ENCODE measurements around the gene CLEC10A. TPM values are rescaled to one million over a fixed set of nuclear protein-coding genes. Genes with fewer than 3 reads are reported as not detected.
A peak's percentile ranks its signal among the peaks of the same experiment; 100 is the strongest.

Gene CLEC10A
- total RNA-seq, 3 donors from 2014 or later, result 2.8 to 15.8 (median 2.9) TPM

- DNase-seq (ENCODE audit: low spot score in 2 of 2), result no peak
- peak overlapping the region in 1 of 2 donors; percentile 48 for H3K27ac ChIP-seq
- no peaks in the 10 kb centered on the region for H3K4me1 ChIP-seq
- intact Hi-C loops (cut with DNase I; ENCODE audit: low total_unique reads), result no loop called here
- TF ChIP-seq POLR2A (IDR thresholded peaks at IDR 0.05), result no peak
- TF ChIP-seq POLR2AphosphoS5 (IDR thresholded peaks at IDR 0.05), result no peak
- no peak for TF ChIP-seq CTCF (IDR thresholded peaks at IDR 0.05)
- H3K27me3 ChIP-seq, result no peaks in the 10 kb centered on the region
- H3K4me3 ChIP-seq, result no peak overlapping the region
- no peaks in the 10 kb centered on the region for H3K9me3 ChIP-seq
- H3K36me3 ChIP-seq, result no peaks in the 10 kb centered on the region
Measured at GRCh38 chr17:7027335-7027734, 52.7 kb downstream of the CLEC10A start.

DNA sequence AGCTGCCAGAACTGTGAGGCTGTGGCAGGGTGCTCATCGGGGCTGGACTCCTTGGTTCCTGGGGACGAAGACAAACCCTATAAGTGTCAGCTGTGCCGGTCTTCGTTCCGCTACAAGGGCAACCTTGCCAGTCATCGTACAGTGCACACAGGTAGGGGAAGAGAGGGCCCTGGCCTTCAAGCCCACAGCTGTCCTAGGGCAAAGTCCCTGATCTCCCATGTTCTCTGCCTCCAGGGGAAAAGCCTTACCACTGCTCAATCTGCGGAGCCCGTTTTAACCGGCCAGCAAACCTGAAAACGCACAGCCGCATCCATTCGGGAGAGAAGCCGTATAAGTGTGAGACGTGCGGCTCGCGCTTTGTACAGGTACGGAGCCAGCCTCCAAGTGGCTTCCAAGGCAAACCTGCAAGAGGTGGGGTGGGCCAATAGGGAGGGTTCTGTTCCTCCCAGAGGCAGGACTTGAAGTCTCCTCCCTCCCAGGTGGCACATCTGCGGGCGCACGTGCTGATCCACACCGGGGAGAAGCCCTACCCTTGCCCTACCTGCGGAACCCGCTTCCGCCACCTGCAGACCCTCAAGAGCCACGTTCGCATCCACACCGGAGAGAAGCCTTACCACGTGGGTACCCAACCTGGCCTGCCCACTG lies 53.5 kb downstream of the CLEC10A start:
- peak overlapping the region in 1 of 2 donors; percentile 48 for H3K27ac ChIP-seq
- no peak for DNase-seq (ENCODE audit: low spot score in 2 of 2)
- intact Hi-C loops (cut with DNase I; ENCODE audit: low total_unique reads), result no loop called here
- H3K9me3 ChIP-seq, result no peaks in the 10 kb centered on the region
- H3K4me1 ChIP-seq, result no peaks in the 10 kb centered on the region
- H3K4me3 ChIP-seq, result no peak overlapping the region
- H3K36me3 ChIP-seq, result no peaks in the 10 kb centered on the region
- no peaks in the 10 kb centered on the region for H3K27me3 ChIP-seq
- TF ChIP-seq CTCF (IDR thresholded peaks at IDR 0.05) (no peak), POLR2AphosphoS5 (IDR thresholded peaks at IDR 0.05) (no peak), POLR2A (IDR thresholded peaks at IDR 0.05) (no peak)

DNA sequence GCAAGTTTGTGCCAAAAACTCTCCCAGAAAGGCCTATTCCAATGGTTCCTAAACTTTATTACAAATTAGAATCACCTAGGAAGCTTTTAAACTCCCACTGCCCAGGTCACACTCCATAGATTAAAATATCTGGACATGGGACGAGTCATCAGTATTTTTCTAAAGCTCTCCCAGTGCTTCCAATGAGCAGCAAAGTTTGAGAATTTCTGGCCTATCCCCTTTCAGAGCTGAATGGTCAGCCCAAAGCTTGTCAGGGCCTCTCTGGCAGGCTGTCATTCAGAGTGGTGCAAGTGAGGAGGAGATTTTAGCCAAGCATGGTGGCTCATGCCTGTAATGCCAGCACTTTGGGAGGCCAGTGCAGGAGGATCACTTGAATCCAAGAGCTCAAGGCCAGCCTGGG lies 54.8 kb downstream of the CLEC10A start:
- no peak for DNase-seq (ENCODE audit: low spot score in 2 of 2)
- Histone ChIP-seq H3K4me1 (no peaks in the 10 kb centered on the region), H3K27ac (no peak overlapping the region), H3K9me3 (no peaks in the 10 kb centered on the region), H3K36me3 (no peaks in the 10 kb centered on the region), H3K4me3 (no peak overlapping the region), H3K27me3 (no peaks in the 10 kb centered on the region)
- intact Hi-C loops (cut with DNase I; ENCODE audit: low total_unique reads), result no loop called here
- no peak for TF ChIP-seq POLR2A (IDR thresholded peaks at IDR 0.05)
- TF ChIP-seq POLR2AphosphoS5 (IDR thresholded peaks at IDR 0.05), result no peak
- TF ChIP-seq CTCF (IDR thresholded peaks at IDR 0.05), result no peak

Other genes starting within 250 kb of the CLEC10A start
- not detected for gene TEKT1, start 248.5 kb downstream of the CLEC10A start, total RNA-seq
- gene ALOX12, start 84.2 kb downstream of the CLEC10A start, total RNA-seq, result not detected
- gene RNASEK, start 67.6 kb downstream of the CLEC10A start, total RNA-seq, result 100 to 1,000 TPM in 1 of 3 donors, 10 to 100 TPM in 2; 18.7 to 154 (median 93.4) TPM
- 1 to 10 TPM; 1.4 to 5.9 (median 4.1) TPM for gene BCL6B, start 57.2 kb downstream of the CLEC10A start, total RNA-seq
- 1 to 10 TPM in 2 of 3 donors, under 1 TPM in 1; 0.32 to 3.5 (median 2.6) TPM for gene SLC16A13, start 44.2 kb downstream of the CLEC10A start, total RNA-seq
- 1 to 10 TPM in 2 of 3 donors, not detected in 1; 1.5 to 3.6 TPM for gene SLC16A11, start 36.2 kb downstream of the CLEC10A start, total RNA-seq
- gene ASGR2, start 34.6 kb upstream of the CLEC10A start, total RNA-seq, result under 1 TPM; 0.33 to 0.96 (median 0.88) TPM
- gene ASGR1, start 99.1 kb upstream of the CLEC10A start, total RNA-seq, result 1 to 10 TPM; 1.0 to 1.4 (median 1.3) TPM
- gene DLG4, start 139.6 kb upstream of the CLEC10A start, total RNA-seq, result 10 to 100 TPM in 2 of 3 donors, 1 to 10 TPM in 1; 7.2 to 18.4 (median 11.1) TPM
- 1,000 to 10,000 TPM in 1 of 3 donors, 100 to 1,000 TPM in 2; 421 to 1,002 (median 829) TPM for gene ACADVL, start 139.7 kb upstream of the CLEC10A start, total RNA-seq
- 10 to 100 TPM; 32.0 to 58.2 (median 47.9) TPM for gene DVL2, start 154.3 kb upstream of the CLEC10A start, total RNA-seq
- 10 to 100 TPM; 22.1 to 40.4 (median 37.7) TPM for gene PHF23, start 159.2 kb upstream of the CLEC10A start, total RNA-seq
- gene GABARAP, start 162.2 kb upstream of the CLEC10A start, total RNA-seq, result 100 to 1,000 TPM; 620 to 765 (median 631) TPM
- 10 to 100 TPM; 35.7 to 67.5 (median 60.5) TPM for gene CTDNEP1, start 171.5 kb upstream of the CLEC10A start, total RNA-seq
- gene ELP5, start 172.0 kb upstream of the CLEC10A start, total RNA-seq, result 10 to 100 TPM; 26.9 to 36.7 (median 30.6) TPM
- gene CLDN7, start 182.2 kb upstream of the CLEC10A start, total RNA-seq, result 10 to 100 TPM in 2 of 3 donors, 1 to 10 TPM in 1; 5.4 to 95.9 (median 60.0) TPM
- gene SLC2A4, start 201.5 kb upstream of the CLEC10A start, total RNA-seq, result 10 to 100 TPM in 1 of 3 donors, 1 to 10 TPM in 2; 2.6 to 32.5 (median 3.5) TPM
- 1 to 10 TPM; 2.6 to 3.0 (median 2.9) TPM for gene YBX2, start 214.4 kb upstream of the CLEC10A start, total RNA-seq
- 100 to 1,000 TPM; 151 to 172 (median 163) TPM for gene EIF5A, start 227.4 kb upstream of the CLEC10A start, total RNA-seq
- gene GPS2, start 235.1 kb upstream of the CLEC10A start, total RNA-seq, result 100 to 1,000 TPM in 1 of 3 donors, 10 to 100 TPM in 2; 77.3 to 109 (median 84.2) TPM
- 10 to 100 TPM; 15.0 to 22.9 (median 17.4) TPM for gene NEURL4, start 249.1 kb upstream of the CLEC10A start, total RNA-seq